K562 (cell line): Measurements from ENCODE around the gene CENPP. TPM values are rescaled to one million over a fixed set of nuclear protein-coding genes. Genes with fewer than 3 reads are reported as not detected.

Experiments
- ATAC-seq: fragments of 200-7000 bp; cut with Tn5 transposase; 3 replicates; pipeline ENCODE4 v1.9.1; 2020; ENCODE audit warnings: moderate library complexity
- BruUV-seq: library from RNA; stranded (reverse); fragments of 400-500 nt; replicated peaks from 2 replicates; lab custom pipeline; 2021; lab: Mats Ljungman, UMichigan
- CTCF ChIA-PET: fragments of 300-600 bp; formaldehyde crosslinking; extraction: SDS; loops from one replicate; lab custom pipeline; 2021; ENCODE audit warnings: low intra/inter-chr PET ratio; lab: Yijun Ruan, JAX
- POLR2A ChIA-PET: fragments of 300-600, 350-650 bp; sonication (Branson Sonifier 250); formaldehyde crosslinking; extraction: SDS; loops from one replicate; lab custom pipeline; 2021; ENCODE audit warnings: antibody characterized with exemption, inconsistent platforms; lab: Yijun Ruan, JAX
- DNase-seq, 4 experiments: peaks; one replicate each; pipeline versions ENCODE4 v3.0.0 to v3.0.0-alpha.2; 2011 to 2018; ENCODE audit warnings: low spot score in 3 of 4, mixed read lengths in 3 of 4; ENCODE audit errors: extremely low read depth in 1 of 4
- FAIRE-seq: peaks from 2 replicates; lab custom pipeline; 2011; peaks lifted over from hg19 to GRCh38; lab: Jason Lieb, UNC
- H2AFZ ChIP-seq: 2 replicates; pipeline ENCODE4 v1.6.0; 2011; ENCODE audit warnings: low read depth, low read length, control low read depth, inconsistent platforms
- H3K27ac ChIP-seq: fragments of 200-600 bp; 3 replicates; pipeline ENCODE4 v1.8.0; 2011; ENCODE audit warnings: low read depth, mild to moderate bottlenecking, control low read depth, inconsistent platforms, low read length, moderate library complexity, mixed read lengths; ENCODE audit errors: extremely low read depth
- H3K27me3 ChIP-seq, 2 experiments: fragments of 300-600 bp in 1 of 2; 2 replicates in 1 of 2; 3 replicates in 1 of 2; pipeline versions ENCODE4 v1.6.0 to v1.8.0; 2011; ENCODE audit warnings: inconsistent platforms in 2 of 2, low read length in 2 of 2, mild to moderate bottlenecking in 1 of 2, mixed read lengths in 1 of 2, moderate library complexity in 1 of 2; ENCODE audit not compliant: control insufficient read depth in 2 of 2, insufficient read depth in 2 of 2
- H3K36me3 ChIP-seq: fragments of 300-600 bp; 3 replicates; pipeline ENCODE4 v1.8.0; 2011; ENCODE audit warnings: mild to moderate bottlenecking, low read length, inconsistent platforms; ENCODE audit not compliant: control insufficient read depth, insufficient read depth
- H3K4me1 ChIP-seq, 2 experiments: fragments of 200-600 bp in 1 of 2; replicated peaks in 1 of 2; 2 replicates in 1 of 2; 3 replicates in 1 of 2; pipeline versions ENCODE4 v1.5.1 to v1.8.0; 2011; ENCODE audit warnings: inconsistent platforms in 2 of 2, low read length in 2 of 2, mild to moderate bottlenecking in 1 of 2, mixed read lengths in 1 of 2, moderate library complexity in 1 of 2; ENCODE audit not compliant: control insufficient read depth in 2 of 2, insufficient read depth in 2 of 2
- H3K4me2 ChIP-seq: 2 replicates; pipeline ENCODE4 v1.6.1; 2011; ENCODE audit warnings: low read length, control low read depth, inconsistent platforms, mixed read lengths; ENCODE audit not compliant: insufficient read depth
- H3K4me3 ChIP-seq: fragments of 200-600 bp; sonication (generic), shearing (Covaris generic); 2 replicates; pipeline ENCODE4 v1.5.1; 2016; ENCODE audit warnings: control low read depth, inconsistent platforms
- H3K79me2 ChIP-seq: fragments of 200-600 bp; 3 replicates; pipeline ENCODE4 v1.8.0; 2011; ENCODE audit warnings: low read length, inconsistent platforms; ENCODE audit not compliant: control insufficient read depth, insufficient read depth
- H3K9ac ChIP-seq, 2 experiments: 2 replicates each; pipeline versions ENCODE4 v1.6.0 to v1.6.1; 2011; ENCODE audit warnings: low read depth in 2 of 2, low read length in 2 of 2, control low read depth in 1 of 2, inconsistent platforms in 1 of 2, mild to moderate bottlenecking in 1 of 2, mixed read lengths in 1 of 2; ENCODE audit not compliant: insufficient read depth in 1 of 2
- H3K9me1 ChIP-seq: one replicate; pipeline ENCODE4 v1.6.0; 2011; ENCODE audit warnings: inconsistent platforms, mild to moderate bottlenecking, low read length, moderate library complexity; ENCODE audit not compliant: control insufficient read depth, insufficient read depth
- H3K9me3 ChIP-seq: replicated peaks from 2 replicates; pipeline ENCODE4 v1.5.1; 2011; ENCODE audit warnings: low read depth, low read length, inconsistent platforms; ENCODE audit not compliant: control insufficient read depth, insufficient read depth
- H4K20me1 ChIP-seq: replicated peaks from 2 replicates; pipeline ENCODE4 v1.6.1; 2011; ENCODE audit warnings: low read length, inconsistent platforms, mixed read lengths; ENCODE audit not compliant: control insufficient read depth, insufficient read depth
- BHLHE40 ChIP-seq: IDR thresholded peaks from 2 replicates; pipeline ENCODE4 v1.6.1; 2011; ENCODE audit warnings: low read length, improper control_type of control experiment
- CHD2 ChIP-seq: IDR thresholded peaks from 2 replicates; pipeline ENCODE4 v1.6.1; 2011; ENCODE audit warnings: low read depth, low read length
- ESRRA ChIP-seq: fragments of 450-650 bp; IDR thresholded peaks from 2 replicates; pipeline ENCODE4 v1.6.1; 2014; ENCODE audit warnings: low read depth, mild to moderate bottlenecking, moderate library complexity, borderline replicate concordance
- EZH2 ChIP-seq: IDR thresholded peaks from 2 replicates; pipeline ENCODE4 v1.6.1; 2012; ENCODE audit warnings: low read depth, mild to moderate bottlenecking, inconsistent platforms, low read length, borderline replicate concordance
- HCFC1 ChIP-seq: IDR thresholded peaks from 2 replicates; pipeline ENCODE4 v1.6.1; 2012; ENCODE audit warnings: low read depth, low read length, improper control_type of control experiment
- MCM3 ChIP-seq: fragments of 450-650 bp; IDR thresholded peaks from 2 replicates; pipeline ENCODE4 v1.6.1; 2016
- MED1 ChIP-seq: sonication (generic); formaldehyde crosslinking; IDR thresholded peaks from 2 replicates; pipeline ENCODE4 v1.8.1; 2023; ENCODE audit warnings: missing genetic modification reagents, borderline replicate concordance
- NFIC ChIP-seq: fragments of 450-650 bp; IDR thresholded peaks from 2 replicates; pipeline ENCODE4 v1.6.1; 2017; ENCODE audit warnings: mild to moderate bottlenecking, inconsistent platforms
- SMARCC2 ChIP-seq: fragments of 450-650 bp; IDR thresholded peaks from 2 replicates; pipeline ENCODE4 v1.6.1; 2017; ENCODE audit warnings: antibody characterized with exemption, moderate library complexity, mild to moderate bottlenecking, low read depth
- SNIP1 ChIP-seq: fragments of 450-650 bp; IDR thresholded peaks from 2 replicates; pipeline ENCODE4 v1.7.1; 2017; ENCODE audit warnings: low read depth, mild to moderate bottlenecking
- TCF15 ChIP-seq: fragments of 250-450 bp; sonication (Bioruptor Pico); IDR thresholded peaks from 2 replicates; pipeline ENCODE4 v1.8.0; 2022; ENCODE audit warnings: moderate library complexity, mild to moderate bottlenecking, inconsistent platforms
- ZNF384 ChIP-seq: IDR thresholded peaks from 2 replicates; pipeline ENCODE4 v1.6.1; 2012; ENCODE audit warnings: low read depth, low read length, improper control_type of control experiment
- ZNF444 ChIP-seq: fragments of 250-450 bp; sonication (Bioruptor Pico); IDR thresholded peaks from 2 replicates; pipeline ENCODE4 v1.4.0; 2020; ENCODE audit warnings: mild to moderate bottlenecking, moderate library complexity
- ZNF75A ChIP-seq: fragments of 450-650 bp; formaldehyde crosslinking; IDR thresholded peaks from 2 replicates; pipeline ENCODE4 v1.4.0; 2020; ENCODE audit warnings: mild to moderate bottlenecking
- WGBS: fragments of 100-300 bp; shearing (Covaris generic); methylation state at CpG from one replicate; pipeline ENCODE4 v1.1.6; 2016; ENCODE audit warnings: low coverage, mixed read lengths; ENCODE audit not compliant: insufficient coverage; ENCODE audit errors: missing lambda C conversion rate; 5-methylcytosine and 5-hydroxymethylcytosine counted together
- in situ Hi-C: fragments of 300-500 bp; cut with MboI; formaldehyde crosslinking; loops from 4 replicates; pipeline ENCODE4 v1.15.0; 2018; ENCODE audit warnings: inconsistent platforms, mixed read lengths
- intact Hi-C: fragments of 100-400 bp; cut with micrococcal nuclease; formaldehyde crosslinking; loops from 2 replicates; pipeline ENCODE4 v1.14.2; 2022
- polyA plus RNA-seq, 8 experiments: library from polyadenylated mRNA; depleted of rRNA in 4 of 8; stranded (reverse) in 5 of 8; unstranded in 3 of 8; fragments of >200 nt; fragmentation: Nextera tagmentation in 2 of 8; fragmentation: Illumina TruSeq in 1 of 8; extraction: Ambion mirVana in 2 of 8; extraction: Trizol in 1 of 8; gene quantifications; 2 replicates each; pipeline versions ENCODE4 v1.2.1 to v1.2.3, GENCODE V29; 2011 to 2014; ENCODE audit warnings: inconsistent platforms in 1 of 8, missing spikeins in 1 of 8
- total RNA-seq, 7 experiments: library from RNA; depleted of rRNA in 6 of 7; stranded (reverse); fragments of >200 nt in 6 of 7; fragmentation: Illumina TruSeq in 2 of 7; extraction: Trizol in 2 of 7; gene quantifications; 2 replicates each; pipeline versions ENCODE4 v1.2.1 to v1.2.3, GENCODE V29; 2011 to 2021; ENCODE audit warnings: low replicate concordance in 1 of 7
- TF ChIP-seq, protein P1 (sequence below): fragments of 250-450 bp; sonication (Bioruptor Pico); IDR thresholded peaks from 2 replicates; pipeline ENCODE4 v1.8.0; 2022; ENCODE audit warnings: inconsistent platforms, mild to moderate bottlenecking, moderate library complexity, borderline replicate concordance

The CENPP gene
- total and polyA plus RNA-seq, 9 of the 15 experiments (the other 6 are each of a cell fraction or from before 2014, with no cell fraction given): 8.0 to 28.5 (median 17.9) TPM

DNA sequence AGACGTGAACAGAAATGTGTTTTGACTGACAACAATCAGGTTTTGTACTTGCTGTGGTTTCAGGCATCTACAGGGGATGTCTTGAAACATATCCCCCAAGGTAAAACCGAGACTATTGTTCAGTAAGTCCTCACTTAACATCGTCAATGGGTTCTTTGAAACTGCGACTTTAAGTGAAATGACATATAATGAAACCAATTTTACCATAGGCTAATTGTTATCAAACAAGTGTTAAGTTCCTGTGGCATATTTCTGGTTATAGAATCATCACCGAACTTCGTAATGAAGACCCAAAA, 114.9 kb downstream of the CENPP start:
- H4K20me1 ChIP-seq: no peaks in the 10 kb centered on the region
- no peaks in the 10 kb centered on the region for H3K27me3 ChIP-seq
- ATAC-seq (no peak), DNase-seq (no peak), FAIRE-seq (no peak)
- no peaks in the 10 kb centered on the region for H3K4me1 ChIP-seq
- no peaks in the 10 kb centered on the region for H3K79me2 ChIP-seq
- ChIA-PET POLR2A (interaction anchor here (0.6 kb wide), 1 partner anchor 119 kb away, joined by 3 read pairs; no protein-coding TSS in a partner anchor), CTCF (interaction anchor here (1.2 kb wide), 1 partner anchor 98 kb away, joined by 6 read pairs; no protein-coding TSS in a partner anchor)
- BruUV-seq: no TSS peak
- no peak overlapping the region for H3K4me3 ChIP-seq
- 65% methylated on average over 6 of the region's 6 CpGs for WGBS
- no peak for TF ChIP-seq ZNF444 (CRISPR knock-in tag)
- TF ChIP-seq CHD2: no peak
- TF ChIP-seq TCF15 (CRISPR knock-in tag): no peak
- TF ChIP-seq MCM3: no peak
- TF ChIP-seq HCFC1: no peak
- TF ChIP-seq, protein P1, sequence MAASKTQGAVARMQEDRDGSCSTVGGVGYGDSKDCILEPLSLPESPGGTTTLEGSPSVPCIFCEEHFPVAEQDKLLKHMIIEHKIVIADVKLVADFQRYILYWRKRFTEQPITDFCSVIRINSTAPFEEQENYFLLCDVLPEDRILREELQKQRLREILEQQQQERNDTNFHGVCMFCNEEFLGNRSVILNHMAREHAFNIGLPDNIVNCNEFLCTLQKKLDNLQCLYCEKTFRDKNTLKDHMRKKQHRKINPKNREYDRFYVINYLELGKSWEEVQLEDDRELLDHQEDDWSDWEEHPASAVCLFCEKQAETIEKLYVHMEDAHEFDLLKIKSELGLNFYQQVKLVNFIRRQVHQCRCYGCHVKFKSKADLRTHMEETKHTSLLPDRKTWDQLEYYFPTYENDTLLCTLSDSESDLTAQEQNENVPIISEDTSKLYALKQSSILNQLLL (CRISPR knock-in tag): no peak
- no peak for TF ChIP-seq ZNF75A (CRISPR knock-in tag)
- TF ChIP-seq ZNF384: no peak
- no peak for TF ChIP-seq NFIC
- no peak for TF ChIP-seq SMARCC2
- TF ChIP-seq ESRRA: no peak
- no peak for TF ChIP-seq BHLHE40
- TF ChIP-seq MED1 (CRISPR knock-in tag): no peak
- TF ChIP-seq EZH2: no peak
- TF ChIP-seq SNIP1: no peak
- no peaks in the 10 kb centered on the region for H3K9me3 ChIP-seq
- H3K27ac ChIP-seq: no peak overlapping the region
- no peak overlapping the region for H2AFZ ChIP-seq
- in situ Hi-C loops: no loop called here
- no peak overlapping the region for H3K4me2 ChIP-seq
- H3K36me3 ChIP-seq: no peaks in the 10 kb centered on the region
- intact Hi-C loops: no loop called here
- H3K9me1 ChIP-seq: no peaks in the 10 kb centered on the region
- no peak overlapping the region for H3K9ac ChIP-seq
